Hematopoietic multipotent progenitor cell treated with erythropoietin and hydrocortisone succinate and interleukin-3 and kit ligand, for 15 days (in vitro differentiated cells): Measurements from ENCODE around the gene TEPSIN.

Experiments
- DNase-seq: peaks from one replicate; pipeline ENCODE4 v3.0.0-alpha.2; 2015; ENCODE audit warnings: low spot score

TEPSIN gene, protein sequence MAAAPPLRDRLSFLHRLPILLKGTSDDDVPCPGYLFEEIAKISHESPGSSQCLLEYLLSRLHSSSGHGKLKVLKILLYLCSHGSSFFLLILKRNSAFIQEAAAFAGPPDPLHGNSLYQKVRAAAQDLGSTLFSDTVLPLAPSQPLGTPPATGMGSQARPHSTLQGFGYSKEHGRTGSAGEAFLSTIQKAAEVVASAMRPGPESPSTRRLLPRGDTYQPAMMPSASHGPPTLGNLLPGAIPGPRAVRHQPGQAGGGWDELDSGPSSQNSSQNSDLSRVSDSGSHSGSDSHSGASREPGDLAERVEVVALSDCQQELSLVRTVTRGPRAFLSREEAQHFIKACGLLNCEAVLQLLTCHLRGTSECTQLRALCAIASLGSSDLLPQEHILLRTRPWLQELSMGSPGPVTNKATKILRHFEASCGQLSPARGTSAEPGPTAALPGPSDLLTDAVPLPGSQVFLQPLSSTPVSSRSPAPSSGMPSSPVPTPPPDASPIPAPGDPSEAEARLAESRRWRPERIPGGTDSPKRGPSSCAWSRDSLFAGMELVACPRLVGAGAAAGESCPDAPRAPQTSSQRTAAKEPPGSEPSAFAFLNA

DNA sequence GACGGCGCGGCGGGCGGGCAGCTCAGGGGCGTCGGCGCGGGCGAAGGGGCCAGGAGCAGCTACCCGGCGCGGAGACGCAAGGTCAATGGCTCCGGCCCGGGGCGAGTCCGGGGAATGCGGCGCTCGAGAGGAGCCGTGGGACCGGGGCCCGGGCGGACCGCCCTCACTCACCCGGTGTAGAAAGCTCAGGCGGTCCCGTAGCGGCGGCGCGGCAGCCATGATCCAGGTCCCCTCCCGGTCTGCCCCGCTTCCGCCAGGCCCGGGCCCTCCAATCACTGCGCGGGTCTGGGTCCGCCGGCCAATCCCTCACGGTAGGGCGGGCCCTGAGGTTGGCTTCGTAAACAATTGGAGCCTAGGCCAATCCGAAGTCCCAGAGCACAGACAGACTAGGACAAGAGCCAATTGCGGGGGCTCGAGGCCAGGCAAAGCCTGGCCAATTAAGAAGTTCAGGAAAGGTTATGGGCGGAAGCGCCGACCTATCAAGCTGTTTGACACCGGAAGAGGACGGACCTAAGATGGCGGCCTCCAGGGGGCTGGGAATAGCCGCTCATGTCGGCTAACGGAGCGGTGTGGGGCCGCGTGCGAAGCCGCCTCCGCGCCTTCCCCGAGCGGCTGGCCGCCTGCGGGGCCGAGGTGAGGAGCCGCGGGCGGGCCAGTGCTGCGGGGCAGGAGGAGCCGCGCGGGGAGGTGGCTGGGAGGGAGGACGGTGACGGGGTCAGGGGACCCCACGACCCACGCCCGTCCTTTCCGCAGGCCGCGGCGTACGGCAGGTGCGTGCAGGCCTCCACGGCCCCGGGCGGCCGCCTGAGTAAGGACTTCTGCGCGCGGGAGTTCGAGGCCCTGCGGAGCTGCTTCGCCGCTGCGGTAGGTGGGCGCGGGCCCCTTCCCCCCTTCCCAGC is at the start of gene TEPSIN, which contains the start of gene NDUFAF8:
TEPSIN (minus strand) TSS at position 241 of the 899 bp plus-strand sequence; CDS start at position 219, 22 bp downstream.
NDUFAF8 (plus strand) TSS at position 504 of the 899 bp plus-strand sequence; CDS start at position 550, 46 bp downstream.
- DNase-seq = peak; percentile 99

DNA sequence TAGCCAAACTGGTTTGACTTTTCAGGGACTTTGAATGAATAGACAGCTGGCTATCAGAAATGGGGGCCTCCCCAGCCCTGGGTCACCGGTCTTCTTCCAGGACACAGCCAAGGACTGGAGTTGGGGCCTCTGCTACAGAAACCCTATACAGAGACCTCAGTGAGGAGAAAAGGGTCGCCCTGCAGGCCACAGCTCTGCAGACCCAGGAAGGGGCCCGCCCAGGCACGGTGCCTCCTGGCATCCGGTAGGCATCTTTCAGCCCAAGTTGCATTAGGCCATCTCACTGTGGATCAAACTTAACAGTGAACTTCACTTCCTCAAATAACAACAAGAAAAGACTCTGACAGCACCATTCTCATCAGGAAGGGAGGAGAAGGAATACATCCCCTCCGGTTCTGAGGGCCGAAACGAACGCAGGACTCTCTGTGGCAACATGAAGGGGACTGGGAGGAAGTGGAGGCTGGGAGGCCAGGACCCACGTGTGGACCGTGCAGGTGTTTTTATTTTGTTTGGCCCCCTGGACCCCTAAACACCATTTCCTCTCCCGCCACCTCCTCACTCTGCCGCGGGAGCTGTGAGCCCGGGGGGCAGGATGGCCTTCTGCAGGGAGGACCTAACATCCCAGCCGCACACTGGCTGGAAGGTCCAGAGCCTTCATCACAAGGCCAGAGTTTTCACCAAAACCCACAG is 49.0 kb upstream of the TEPSIN start:
- no peak for DNase-seq

DNA sequence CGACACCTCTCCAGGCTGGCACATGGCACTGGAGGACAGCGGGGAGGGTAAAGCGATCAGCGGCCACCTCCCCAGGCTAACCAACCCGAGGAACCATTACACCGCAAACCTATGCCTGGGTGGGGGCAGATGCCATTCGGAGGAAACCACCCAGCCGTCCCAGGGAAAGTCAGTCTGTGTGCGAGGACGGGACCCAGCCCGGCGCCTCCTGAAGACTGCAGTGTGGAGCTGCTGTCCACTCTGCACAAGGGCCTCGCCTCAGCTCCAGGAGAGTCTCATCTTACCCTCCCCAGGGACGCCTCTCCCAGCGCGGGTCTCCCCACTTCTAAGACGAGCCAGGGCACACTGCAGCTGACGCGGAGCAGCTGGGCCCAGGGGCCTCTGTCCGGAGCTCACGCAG is 48.3 kb upstream of the TEPSIN start:
- DNase-seq = no peak

DNA sequence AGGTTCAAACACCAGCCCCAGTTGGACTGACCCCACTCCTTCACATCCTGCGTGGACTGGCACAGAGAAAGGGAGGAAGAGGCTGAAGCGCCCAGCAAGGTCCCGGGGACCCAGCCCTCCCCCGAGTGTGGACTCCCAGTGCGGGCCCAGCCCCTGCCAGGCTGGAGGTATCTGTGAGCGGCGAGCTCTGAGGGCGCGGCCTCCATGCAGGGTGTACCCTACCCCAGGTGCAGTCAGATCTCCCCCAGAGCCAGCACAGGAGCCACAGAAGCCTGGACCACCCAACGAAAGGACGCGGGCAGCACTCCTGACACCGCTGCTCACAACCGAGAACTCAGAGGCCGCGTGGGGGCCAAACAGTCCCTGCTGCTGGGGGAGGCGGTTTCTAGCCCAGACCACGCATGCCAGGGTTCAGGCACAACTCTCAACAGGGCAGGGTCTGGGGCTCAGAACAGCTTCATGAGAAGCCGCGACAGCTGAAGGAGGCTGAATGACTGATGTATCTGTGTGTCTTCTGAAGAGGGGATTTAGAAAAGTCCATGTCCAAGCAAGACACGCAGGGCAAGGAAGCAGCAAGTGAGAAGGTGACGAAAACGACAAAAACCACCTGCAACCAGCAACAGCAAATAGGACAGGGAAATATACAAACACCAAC is 47.8 kb upstream of the TEPSIN start:
- DNase-seq = no peak

DNA sequence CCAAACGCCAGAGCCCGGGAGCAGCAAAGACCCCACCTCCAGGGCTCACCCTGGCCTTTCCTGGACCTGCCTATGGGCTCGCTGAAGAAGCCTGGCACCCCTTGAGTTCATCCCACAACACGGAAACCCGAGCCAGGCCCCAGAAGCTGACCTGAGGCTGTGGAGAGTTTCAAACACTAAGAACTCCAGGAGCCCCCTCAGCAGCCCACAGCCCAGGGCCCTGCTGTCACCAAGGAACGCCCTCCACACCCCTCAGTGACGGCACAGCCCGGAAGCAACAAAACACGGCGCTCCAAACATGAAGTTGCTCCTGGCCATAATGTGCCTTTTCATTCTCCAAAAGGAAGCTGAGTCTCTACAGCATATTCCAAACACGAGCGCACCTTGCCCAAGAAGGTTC is 47.0 kb upstream of the TEPSIN start:
- no peak for DNase-seq

DNA sequence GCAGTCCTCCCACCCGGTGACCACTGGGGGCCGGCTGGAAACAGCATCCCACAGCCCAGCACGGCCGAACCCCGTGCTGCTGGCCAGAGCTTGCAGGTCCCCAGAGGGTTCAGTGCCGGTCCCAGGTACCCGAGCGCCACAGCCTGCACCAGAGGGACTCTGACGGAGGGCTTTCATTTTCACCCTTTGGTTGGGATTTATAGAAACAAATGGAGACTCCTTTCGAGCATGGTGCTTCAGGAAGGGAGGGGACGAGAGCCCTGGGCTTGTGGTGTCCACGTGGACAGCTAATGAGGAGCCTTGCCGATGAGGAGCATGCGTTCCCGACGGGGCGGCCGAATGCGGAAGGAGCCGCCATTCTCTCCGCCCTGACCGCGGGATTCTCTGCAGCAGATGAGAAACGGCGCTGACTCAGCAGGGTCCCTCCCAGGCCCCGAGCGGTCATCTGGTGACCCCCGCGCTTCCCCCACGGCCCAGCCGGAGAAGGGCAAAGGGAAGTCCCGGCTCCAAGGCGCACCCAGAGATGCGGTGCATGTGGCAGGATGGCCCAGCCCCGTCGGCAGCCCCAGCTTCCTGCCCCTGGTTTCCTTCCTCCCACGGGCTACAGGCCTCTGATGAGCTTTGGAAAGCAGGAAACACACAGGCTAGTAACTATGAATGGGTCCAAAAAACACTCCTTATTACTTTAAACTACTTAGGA is 46.5 kb upstream of the TEPSIN start:
- no peak for DNase-seq

DNA sequence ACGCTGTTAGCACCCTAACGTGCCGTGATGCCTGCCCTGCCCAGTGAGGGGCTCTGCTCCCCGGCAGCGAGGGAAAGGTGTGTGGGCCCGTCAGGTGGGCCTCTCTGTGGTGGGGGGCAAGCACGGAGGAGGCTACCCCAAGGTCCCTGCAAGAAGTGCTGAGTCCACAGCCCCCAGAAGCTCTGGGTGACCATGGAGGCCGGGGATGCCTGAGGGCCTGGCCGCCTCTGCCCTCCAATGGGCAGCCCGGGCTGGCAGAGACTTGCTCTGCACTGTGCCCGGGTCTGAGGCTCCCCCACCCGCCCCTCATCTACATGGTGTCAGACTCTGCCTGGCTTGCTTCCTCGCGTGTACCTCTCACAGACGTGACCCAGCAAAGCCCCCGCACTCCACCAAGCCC is 44.0 kb upstream of the TEPSIN start:
- DNase-seq = no peak

DNA sequence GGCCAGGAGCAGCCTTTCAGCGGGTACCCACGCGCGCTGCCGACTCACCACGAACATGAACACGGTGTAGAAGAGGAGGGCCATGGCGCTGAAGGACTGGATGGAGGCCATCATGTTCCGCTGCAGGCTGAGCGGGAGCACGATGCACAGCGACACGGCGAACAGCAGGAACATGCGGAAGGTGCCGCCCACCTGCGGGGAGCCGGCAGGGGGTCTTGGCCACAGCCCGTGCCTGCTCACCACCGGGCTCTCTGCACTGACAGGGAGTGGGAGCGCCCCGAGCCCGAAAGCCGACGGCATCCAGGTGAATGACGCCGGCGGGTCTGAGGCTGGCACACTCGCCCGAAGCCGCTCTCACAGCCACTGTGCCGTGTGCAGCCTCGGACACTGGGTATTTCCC is 43.3 kb upstream of the TEPSIN start:
- DNase-seq = no peak

DNA sequence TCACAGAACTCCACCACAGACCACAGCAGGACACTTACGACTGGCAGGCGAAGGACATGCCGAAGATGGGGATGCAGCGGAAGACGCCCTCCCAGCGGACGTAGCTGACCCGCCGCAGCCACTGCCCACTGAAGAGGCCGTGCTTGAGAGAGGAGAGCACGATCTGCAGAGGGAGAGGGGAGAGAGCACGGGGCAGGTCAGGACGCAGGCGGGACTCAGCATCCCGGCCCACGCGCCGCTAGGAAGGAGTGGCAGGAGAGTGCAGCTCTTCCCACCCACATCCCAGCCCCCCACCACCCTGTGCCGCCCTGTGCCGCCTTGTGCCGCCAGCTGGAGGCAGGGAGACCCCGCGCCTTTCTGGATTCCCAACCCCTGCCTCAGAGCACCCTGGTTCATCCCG is 41.7 kb upstream of the TEPSIN start:
- DNase-seq = no peak

DNA sequence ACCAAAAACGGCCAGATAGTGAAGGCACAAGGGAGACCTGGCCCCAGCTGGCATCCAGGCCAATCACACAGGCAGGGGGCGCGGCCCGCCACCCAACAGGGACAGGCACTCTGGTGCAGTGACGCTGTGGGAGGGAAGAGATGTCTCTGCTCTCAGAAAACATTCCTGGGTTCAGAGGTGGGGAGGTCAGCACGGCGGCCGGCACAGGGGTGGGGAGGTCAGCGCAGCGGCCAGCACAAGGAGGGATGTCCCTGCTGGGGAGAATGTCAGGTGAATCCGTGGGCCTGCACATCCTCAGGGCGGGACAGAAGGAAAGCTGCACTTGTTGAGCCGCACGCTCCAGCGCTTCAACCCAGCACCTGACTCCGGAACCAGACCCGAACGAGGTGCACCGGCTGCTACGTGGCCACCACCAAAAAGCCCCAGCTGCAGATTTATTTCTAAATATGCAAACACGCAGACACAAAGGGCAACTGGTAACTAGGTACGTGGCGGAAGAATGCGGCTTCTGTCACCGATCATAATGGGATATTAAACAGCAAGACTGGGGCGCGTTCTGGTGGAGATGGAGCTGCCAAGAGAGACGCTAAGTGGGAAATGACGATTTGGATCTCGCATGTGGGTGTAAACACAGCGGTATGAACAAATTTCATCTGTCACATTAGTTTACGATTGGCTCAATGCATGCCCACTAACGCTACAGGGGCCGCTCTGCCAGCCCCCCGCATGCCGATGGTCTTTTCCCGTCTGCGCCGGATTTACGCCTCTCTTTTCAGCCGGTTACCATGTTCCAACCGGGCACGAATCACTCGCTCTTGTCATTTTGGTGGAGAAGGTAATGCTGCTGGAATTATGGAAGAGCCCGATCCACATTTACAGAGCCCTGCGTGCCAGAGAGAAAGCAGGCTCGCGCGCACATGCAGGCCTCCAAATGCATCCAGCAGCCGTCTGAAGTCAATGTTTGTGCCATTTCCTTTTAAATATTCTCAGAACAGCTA is 40.7 kb upstream of the TEPSIN start:
- no peak for DNase-seq

DNA sequence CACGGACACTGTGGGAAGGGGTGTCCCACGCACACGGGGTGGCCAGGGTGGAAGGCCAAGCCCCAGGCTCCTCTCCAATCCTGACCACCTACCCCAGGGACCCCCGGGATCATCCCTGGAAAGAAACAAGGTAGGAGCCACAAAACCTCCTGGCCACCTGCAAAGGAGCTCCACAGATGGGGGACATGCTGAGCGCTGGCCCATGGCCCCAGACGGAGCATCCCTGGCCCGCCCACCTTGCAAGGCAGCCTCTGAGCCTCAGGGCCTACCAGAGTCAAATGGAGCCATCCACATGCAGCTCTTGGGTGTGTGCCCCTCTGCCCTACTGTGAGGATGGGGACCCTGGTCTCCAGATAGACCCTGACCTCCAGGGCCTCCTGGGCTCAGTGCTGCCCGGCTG is 40.0 kb upstream of the TEPSIN start:
- DNase-seq = no peak

DNA sequence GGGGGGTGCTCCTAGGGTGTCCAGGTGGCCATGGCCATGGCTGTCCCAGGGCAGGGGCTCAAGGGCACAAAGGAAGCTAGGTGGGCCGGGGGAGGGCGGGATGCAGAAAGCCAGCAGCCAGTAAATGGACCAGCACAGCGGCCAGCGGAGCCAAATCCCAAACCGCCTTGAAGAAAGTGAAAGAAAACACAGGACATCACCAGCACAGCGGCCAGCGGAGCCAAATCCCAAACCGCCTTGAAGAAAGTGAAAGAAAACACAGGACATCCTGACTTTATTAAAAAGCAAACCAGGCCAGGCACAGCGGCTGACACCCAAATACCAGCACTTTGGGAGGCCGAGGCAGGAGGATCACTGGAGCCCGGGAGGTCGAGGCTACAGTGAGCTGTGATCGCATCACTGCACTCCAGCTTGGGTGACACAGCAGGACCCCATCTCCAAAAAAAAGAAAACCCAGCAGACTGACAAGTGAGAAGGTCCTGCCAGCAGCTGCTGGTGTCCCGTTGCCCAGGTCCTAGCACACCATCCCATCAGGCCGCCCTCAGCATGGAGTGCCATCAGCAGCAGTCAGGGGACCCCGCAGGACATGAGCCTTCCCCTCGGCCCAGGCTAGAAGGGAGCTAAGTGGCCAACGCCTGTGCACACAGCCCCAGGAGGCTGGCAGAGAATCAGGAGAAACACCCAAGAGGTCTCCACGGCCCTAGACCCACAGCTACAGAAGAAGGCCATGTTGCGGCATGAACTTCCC is 39.3 kb upstream of the TEPSIN start:
- no peak for DNase-seq

DNA sequence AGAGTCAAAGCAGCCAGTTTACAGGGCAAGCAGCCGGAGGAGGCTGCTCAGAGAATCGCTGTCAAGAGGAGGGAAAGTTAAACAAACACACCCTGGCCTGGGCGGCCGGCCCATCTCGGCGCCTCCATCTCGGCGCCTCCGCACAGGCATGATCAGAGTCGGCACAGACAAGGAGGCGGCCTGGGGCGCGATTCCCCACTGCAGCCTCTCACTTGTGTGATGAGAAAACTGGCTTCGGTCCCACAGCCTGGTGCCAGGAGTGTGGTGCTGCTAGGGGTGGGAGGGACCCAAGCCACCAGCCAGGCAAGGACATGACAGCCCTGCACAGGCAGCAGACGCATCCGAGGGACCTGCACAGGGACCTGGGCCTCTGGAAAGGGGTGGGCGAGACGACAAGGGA is 38.6 kb upstream of the TEPSIN start:
- DNase-seq = no peak

DNA sequence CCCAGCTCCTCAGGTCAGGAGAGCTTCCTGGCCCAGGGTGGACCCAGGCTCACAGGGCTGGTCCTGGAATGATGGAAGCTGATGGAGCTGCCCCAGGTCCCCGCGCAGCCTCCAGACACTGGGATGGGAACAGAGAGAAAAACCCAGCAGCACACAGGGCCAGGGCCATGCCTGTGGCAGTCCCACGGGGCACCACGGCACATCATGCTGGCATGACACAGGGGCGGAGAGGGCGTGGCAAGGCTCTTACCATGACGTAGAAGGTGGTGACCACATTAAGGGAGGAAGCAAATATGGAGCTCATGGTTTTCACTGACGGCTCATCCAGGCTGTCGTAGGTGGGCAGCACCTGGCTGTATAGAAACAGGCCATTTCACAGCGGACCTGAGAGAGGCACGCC is 37.9 kb upstream of the TEPSIN start:
- DNase-seq = no peak

DNA sequence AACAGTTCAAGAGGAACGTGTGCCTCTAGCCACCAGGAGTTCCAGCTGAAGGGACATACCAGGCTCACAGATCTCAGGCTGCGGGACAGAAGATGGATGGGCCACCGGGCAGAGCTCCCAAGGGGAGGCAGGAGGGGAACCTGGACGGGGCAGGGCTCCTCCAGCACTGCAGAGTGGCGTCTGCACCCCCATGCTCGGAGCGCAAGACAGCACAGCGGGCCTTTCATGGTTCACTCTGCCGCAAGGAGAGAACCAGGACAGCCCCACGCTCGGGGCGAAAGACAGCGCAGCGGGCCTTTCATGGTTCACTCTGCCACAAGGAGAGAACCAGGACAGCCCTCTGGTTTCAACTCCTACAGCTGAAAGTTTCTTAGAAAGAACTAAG is 35.6 kb upstream of the TEPSIN start:
- no peak for DNase-seq

DNA sequence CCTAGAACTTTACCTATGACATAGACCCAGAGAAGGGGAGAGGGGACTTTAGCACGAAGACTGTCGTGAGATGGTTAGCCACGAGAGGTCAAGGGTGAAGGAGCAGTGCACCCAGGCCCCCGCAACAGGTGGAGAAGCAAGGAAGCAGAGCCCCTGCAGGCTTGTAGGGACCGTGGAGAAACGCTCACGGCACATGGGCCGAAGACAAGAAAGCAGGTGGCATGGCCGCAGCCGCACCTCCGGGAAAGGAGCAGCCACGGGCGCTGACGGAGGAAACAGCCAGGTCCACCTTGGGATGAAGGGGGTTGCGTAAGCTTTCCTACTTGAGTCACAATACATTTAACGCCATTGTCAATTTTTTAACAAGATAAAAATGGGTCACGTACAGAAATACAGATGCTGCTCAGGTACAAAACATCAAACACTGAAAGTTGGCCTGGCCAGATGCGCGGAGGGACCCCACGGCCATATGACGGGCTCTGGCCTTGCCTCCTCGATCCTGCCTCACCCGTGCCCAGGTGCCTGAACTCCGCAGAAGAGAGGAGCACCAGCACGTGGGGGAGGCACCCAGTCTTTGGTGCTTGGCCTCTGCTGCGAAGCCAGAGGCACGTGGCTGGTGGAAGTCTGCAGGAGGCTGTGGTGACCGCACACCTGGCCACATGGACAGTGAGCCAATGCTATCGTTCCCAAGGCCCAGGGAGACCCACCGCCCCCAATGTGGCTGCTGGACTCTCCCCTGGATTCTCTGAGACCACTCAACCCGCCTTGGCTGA is 35.0 kb upstream of the TEPSIN start:
- no peak for DNase-seq

DNA sequence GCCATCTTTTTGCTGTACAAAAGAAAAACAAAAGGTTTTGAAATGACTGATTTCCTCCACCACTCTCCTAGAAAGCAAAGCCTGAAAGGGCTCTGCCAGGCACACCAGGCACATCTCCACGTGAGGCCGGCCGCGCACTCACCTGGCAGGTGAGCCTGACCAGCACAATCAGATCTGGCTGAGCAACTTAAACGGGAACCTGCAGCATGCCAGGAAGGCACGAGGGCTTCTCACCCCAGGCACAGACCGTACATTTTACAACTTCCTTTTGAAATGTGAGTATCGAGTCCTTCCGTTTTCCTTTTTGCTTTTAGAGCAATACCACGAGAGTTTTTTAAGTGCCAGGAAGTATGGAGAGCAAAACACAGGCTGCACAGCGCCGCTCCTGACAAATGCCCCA is 33.8 kb upstream of the TEPSIN start:
- no peak for DNase-seq

DNA sequence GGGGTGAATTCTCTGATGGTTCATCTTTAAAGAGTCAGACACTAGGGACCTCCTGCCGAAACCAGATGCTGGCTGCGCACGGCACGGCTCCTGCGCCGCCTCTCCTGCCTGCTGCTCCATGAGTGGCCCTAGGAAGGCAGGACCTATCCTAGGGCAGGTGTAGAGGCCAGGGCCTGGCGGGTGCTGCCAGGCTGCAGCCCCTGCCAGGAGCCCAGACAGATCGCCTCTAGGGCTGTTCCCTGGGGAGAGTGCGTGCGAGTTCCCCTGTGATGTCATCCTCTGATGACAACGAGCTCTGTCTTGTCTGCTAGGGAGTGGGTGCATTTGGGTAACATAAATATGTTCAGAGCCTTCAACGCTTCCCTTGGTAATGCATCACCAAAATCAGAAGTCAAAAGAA is 32.4 kb upstream of the TEPSIN start:
- no peak for DNase-seq
